ENCODE results near the gene LRRC1. TPM values are rescaled to one million over a fixed set of nuclear protein-coding genes. Genes with fewer than 3 reads are reported as not detected.

LRRC1 gene
- total and polyA plus RNA-seq, 10 donors: 1.8 to 6.3 (median 3.7) TPM

DNA sequence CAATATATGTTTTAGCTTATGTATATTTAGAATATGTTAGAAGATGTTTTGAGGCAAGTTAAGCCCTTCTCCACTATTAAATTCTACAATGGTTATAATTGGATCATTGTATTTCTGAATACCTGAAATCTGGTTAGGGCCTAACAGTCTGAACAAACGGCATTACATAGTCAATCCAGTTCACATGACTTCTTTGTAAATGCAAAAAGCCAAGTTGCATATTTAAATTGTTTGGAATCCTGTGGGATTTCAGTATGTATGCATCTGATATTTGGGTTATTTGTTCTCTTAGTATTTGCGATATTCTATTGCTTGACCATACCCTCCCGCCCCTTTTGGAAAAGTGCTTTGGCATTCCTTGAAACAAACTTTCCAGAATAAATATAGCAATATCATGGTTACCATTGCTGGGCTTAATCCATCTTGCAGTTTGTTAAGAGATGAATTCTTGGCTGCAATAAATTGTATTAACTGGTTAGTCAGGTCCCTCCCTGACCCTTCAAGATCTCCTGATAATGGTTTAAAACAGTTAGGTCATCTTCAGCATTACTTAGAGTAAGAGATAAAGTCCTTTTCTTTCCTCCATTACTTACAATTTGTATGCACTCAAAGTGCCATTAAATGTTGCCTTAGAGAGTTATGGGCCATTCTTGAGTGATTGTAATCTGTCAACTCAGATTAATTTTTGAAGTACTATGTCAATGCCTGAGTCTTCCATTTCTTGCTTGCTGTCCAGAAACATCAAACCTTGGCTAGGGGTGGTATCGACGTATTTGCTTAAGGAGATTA, 36.5 kb downstream of the LRRC1 start:
- Histone ChIP-seq H3K4me3 (no peak overlapping the region), H3K27ac (no peak overlapping the region), H3K36me3 (no peaks in the 10 kb centered on the region), H3K27me3 (replicated peaks in 1 of 7) (no peaks in the 10 kb centered on the region), H3K4me1 (no peaks in the 10 kb centered on the region), H3K9me3 (no peaks in the 10 kb centered on the region)
- DNase-seq: no peak
- WGBS, 5 donors: 95 to 99% (median 97%) methylated on average over 5 of the region's 5 CpGs
- intact Hi-C loops (cut with DNase I; ENCODE audit: low total_unique reads): no loop called here
- TF ChIP-seq POLR2A (IDR thresholded peaks at IDR 0.05) (no peak), POLR2AphosphoS5 (IDR thresholded peaks at IDR 0.05) (no peak)
- TF ChIP-seq, protein P1, sequence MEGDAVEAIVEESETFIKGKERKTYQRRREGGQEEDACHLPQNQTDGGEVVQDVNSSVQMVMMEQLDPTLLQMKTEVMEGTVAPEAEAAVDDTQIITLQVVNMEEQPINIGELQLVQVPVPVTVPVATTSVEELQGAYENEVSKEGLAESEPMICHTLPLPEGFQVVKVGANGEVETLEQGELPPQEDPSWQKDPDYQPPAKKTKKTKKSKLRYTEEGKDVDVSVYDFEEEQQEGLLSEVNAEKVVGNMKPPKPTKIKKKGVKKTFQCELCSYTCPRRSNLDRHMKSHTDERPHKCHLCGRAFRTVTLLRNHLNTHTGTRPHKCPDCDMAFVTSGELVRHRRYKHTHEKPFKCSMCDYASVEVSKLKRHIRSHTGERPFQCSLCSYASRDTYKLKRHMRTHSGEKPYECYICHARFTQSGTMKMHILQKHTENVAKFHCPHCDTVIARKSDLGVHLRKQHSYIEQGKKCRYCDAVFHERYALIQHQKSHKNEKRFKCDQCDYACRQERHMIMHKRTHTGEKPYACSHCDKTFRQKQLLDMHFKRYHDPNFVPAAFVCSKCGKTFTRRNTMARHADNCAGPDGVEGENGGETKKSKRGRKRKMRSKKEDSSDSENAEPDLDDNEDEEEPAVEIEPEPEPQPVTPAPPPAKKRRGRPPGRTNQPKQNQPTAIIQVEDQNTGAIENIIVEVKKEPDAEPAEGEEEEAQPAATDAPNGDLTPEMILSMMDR (IDR thresholded peaks at IDR 0.05 in 8 of 11, conservative IDR thresholded peaks at IDR 0.05 in 3 of 11): no peak

DNA sequence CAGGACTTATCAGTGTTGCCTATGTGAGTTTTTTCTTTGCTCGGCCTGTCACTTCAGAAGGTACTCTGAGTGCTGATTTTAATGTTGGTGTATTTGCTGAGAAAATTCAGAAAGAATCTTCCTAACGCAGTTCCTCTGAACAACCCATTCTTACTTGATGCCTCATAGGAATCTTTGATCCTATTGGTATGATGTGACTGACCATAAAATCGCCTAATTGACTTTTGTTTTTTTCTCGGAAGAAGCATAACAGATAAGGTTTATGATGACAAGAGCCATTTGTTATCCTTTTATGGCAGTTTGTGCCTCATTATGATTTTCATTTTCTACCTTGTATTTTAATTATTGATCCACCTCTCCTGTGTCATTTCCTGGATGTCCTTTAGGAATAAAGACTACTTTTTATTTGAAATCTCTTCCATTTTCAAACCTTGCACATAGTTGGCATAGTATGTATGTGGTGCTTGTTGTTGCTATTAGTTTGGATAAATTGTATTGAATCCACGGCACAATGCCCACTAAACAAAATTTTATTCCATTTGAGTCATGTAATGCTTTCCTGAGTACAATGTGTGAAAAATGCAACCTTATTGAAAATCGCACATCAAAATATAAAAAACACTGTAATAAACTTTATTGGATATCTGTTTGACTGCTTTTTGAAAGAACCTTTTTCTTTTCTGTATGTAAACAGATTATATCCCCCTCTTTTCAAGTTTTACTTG, 37.3 kb downstream of the LRRC1 start:
- WGBS, 5 donors: 92 to 96% (median 94%) methylated on average over 6 of the region's 6 CpGs
- Histone ChIP-seq H3K4me3 (no peak overlapping the region), H3K27ac (no peak overlapping the region), H3K27me3 (replicated peaks in 1 of 7) (no peaks in the 10 kb centered on the region), H3K9me3 (no peaks in the 10 kb centered on the region), H3K36me3 (no peaks in the 10 kb centered on the region), H3K4me1 (no peaks in the 10 kb centered on the region)
- DNase-seq: no peak
- intact Hi-C loops (cut with DNase I; ENCODE audit: low total_unique reads): no loop called here
- TF ChIP-seq POLR2A (IDR thresholded peaks at IDR 0.05): no peak
- TF ChIP-seq, protein P1 (IDR thresholded peaks at IDR 0.05 in 8 of 11, conservative IDR thresholded peaks at IDR 0.05 in 3 of 11): no peak

DNA sequence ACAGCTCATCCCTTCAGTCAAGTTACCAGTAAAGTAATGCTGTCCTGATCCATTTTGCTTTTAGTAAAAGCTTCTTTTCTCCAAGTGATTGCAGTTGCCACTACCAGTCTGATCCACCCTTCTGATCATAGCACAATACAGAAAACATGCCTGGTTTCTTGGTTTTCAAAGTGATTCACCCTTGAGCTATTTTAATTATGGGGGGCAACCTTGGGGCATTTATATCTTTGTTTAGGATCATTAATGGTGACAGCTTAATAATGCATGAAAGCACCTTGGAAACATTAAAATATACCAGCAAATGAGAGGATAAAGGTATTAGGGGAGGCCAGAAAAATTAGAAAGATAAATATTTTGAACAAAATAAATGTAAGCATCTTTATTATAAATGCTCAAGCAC, 38.4 kb downstream of the LRRC1 start:
- Histone ChIP-seq H3K36me3 (no peaks in the 10 kb centered on the region), H3K9me3 (no peaks in the 10 kb centered on the region), H3K27me3 (replicated peaks in 1 of 7) (no peaks in the 10 kb centered on the region), H3K27ac (no peak overlapping the region), H3K4me1 (no peaks in the 10 kb centered on the region), H3K4me3 (no peak overlapping the region)
- intact Hi-C loops (cut with DNase I; ENCODE audit: low total_unique reads): no loop called here
- no peak for DNase-seq
- TF ChIP-seq POLR2AphosphoS5 (IDR thresholded peaks at IDR 0.05) (no peak), POLR2A (IDR thresholded peaks at IDR 0.05) (no peak)
- TF ChIP-seq, protein P1 (IDR thresholded peaks at IDR 0.05 in 8 of 11, conservative IDR thresholded peaks at IDR 0.05 in 3 of 11): no peak

DNA sequence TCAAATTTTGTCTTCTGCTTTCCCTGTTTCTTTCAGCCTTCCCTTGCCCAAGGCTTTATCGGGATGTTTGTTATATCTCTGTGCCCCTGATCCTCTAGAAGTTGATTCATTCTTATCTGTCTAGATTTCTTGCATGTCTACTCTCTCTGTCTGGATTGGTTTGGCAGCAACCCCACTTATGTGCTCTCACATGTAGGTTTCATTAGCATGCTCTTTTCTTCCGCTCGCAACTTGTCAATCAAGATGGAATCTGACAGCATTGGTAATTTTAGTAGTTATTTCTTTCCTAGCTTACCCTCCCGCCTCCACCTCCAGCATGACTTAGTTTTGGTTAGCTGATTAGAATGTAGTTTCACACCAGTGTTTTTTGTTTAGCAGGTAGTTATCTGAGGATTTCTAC, 39.3 kb downstream of the LRRC1 start:
- no peak overlapping the region for H3K4me3 ChIP-seq
- 91 to 96% (median 95%) methylated on average over 4 of the region's 4 CpGs for WGBS, 5 donors

More for the DNA sequence above, 39.3 kb downstream of the LRRC1 start:
- Histone ChIP-seq H3K27me3 (replicated peaks in 1 of 7) (no peaks in the 10 kb centered on the region), H3K36me3 (no peaks in the 10 kb centered on the region), H3K4me1 (no peaks in the 10 kb centered on the region), H3K27ac (no peak overlapping the region), H3K9me3 (no peaks in the 10 kb centered on the region)
- intact Hi-C loops (cut with DNase I; ENCODE audit: low total_unique reads): no loop called here
- TF ChIP-seq, protein P1 (IDR thresholded peaks at IDR 0.05 in 8 of 11, conservative IDR thresholded peaks at IDR 0.05 in 3 of 11): no peak
- TF ChIP-seq POLR2AphosphoS5 (IDR thresholded peaks at IDR 0.05) (no peak), POLR2A (IDR thresholded peaks at IDR 0.05) (no peak)
- DNase-seq: no peak

Data from spleen (tissue), 11 donors.